HCT116 (cell line): Measurements from ENCODE around the gene FOXP1. TPM values are rescaled to one million over a fixed set of nuclear protein-coding genes. Genes with fewer than 3 reads are reported as not detected.

Experiments
- ATAC-seq: fragments of 200-7000 bp; cut with Tn5 transposase; 2 replicates; pipeline ENCODE4 v1.9.1; 2020; ENCODE audit warnings: mild to moderate bottlenecking, moderate library complexity
- BruUV-seq: library from RNA; stranded (reverse); fragments of 400-500 nt; replicated peaks from 2 replicates; lab custom pipeline; 2021; lab: Mats Ljungman, UMichigan
- CTCF ChIA-PET: fragments of 300-600 bp; sonication (Branson Sonifier 250); formaldehyde crosslinking; loops from one replicate; lab custom pipeline; 2021; ENCODE audit warnings: antibody characterized with exemption; lab: Charles Lee
- POLR2A ChIA-PET: fragments of 300-600, 350-600 bp; sonication (Branson Sonifier 250); formaldehyde crosslinking; loops from one replicate; lab custom pipeline; 2021; ENCODE audit warnings: antibody characterized with exemption; lab: Charles Lee
- RAD21 ChIA-PET, 2 experiments: fragments of 300-600 bp; sonication (Branson Sonifier 250); formaldehyde crosslinking; loops; one replicate each; lab custom pipeline; 2023; ENCODE audit warnings: low total read pairs in 2 of 2; ENCODE audit not compliant: uncharacterized antibody in 2 of 2, unreplicated experiment in 2 of 2, low non-redundant PET in 1 of 2; lab: Charles Lee
- DNase-seq: peaks from one replicate; pipeline ENCODE4 v3.0.0-alpha.2; 2010; ENCODE audit warnings: low read depth, low spot score
- H2AFZ ChIP-seq: fragments of 200-600 bp; shearing (Covaris generic), sonication (generic); 2 replicates; pipeline ENCODE4 v1.6.1; 2017; ENCODE audit warnings: low read depth, mixed run types, mixed read lengths, antibody characterized with exemption, low read length; ENCODE audit not compliant: poor library complexity, severe bottlenecking
- H3K27ac ChIP-seq: 2 replicates; pipeline ENCODE4 v1.5.1; 2012; ENCODE audit warnings: low read depth, low read length
- H3K27me3 ChIP-seq: fragments of 200-600 bp; sonication (generic); 2 replicates; pipeline ENCODE4 v1.6.1; 2016; ENCODE audit warnings: mixed run types, low read length, mixed read lengths; ENCODE audit not compliant: insufficient read depth
- H3K36me3 ChIP-seq, 2 experiments: fragments of 200-500 bp in 1 of 2; fragments of 200-600 bp in 1 of 2; sonication (Bioruptor generic) in 1 of 2; sonication (generic) in 1 of 2; 2 replicates each; pipeline versions ENCODE4 v1.5.1 to v1.6.1; 2014 to 2016; ENCODE audit warnings: low read length in 2 of 2, inconsistent platforms in 1 of 2, mixed read lengths in 1 of 2, mixed run types in 1 of 2; ENCODE audit not compliant: insufficient read depth in 2 of 2, control insufficient read depth in 1 of 2
- H3K4me1 ChIP-seq, 2 experiments: fragments of 200-600 bp in 1 of 2; sonication (generic) in 1 of 2; 2 replicates each; pipeline versions ENCODE4 v1.5.1 to v1.6.1; 2012 to 2017; ENCODE audit warnings: low read length in 2 of 2, inconsistent platforms in 1 of 2, mild to moderate bottlenecking in 1 of 2, mixed read lengths in 1 of 2, mixed run types in 1 of 2, moderate library complexity in 1 of 2; ENCODE audit not compliant: insufficient read depth in 2 of 2, control insufficient read depth in 1 of 2
- H3K4me2 ChIP-seq: fragments of 200-600 bp; sonication (generic); 2 replicates; pipeline ENCODE4 v1.6.1; 2017; ENCODE audit warnings: mixed run types, low read length, mixed read lengths
- H3K4me3 ChIP-seq, 2 experiments: fragments of 200-600 bp in 1 of 2; sonication (generic) in 1 of 2; replicated peaks in 1 of 2; 2 replicates each; pipeline ENCODE4 v1.5.1; 2011 to 2016; ENCODE audit warnings: low read length in 2 of 2, control low read depth in 1 of 2, low read depth in 1 of 2, mild to moderate bottlenecking in 1 of 2, mixed read lengths in 1 of 2, mixed run types in 1 of 2
- H3K79me2 ChIP-seq: fragments of 200-600 bp; sonication (generic); 2 replicates; pipeline ENCODE4 v1.6.1; 2017; ENCODE audit warnings: mild to moderate bottlenecking, mixed run types, low read length, moderate library complexity, mixed read lengths; ENCODE audit not compliant: insufficient read depth
- H3K9ac ChIP-seq: fragments of 200-600 bp; sonication (generic); 2 replicates; pipeline ENCODE4 v1.6.1; 2016; ENCODE audit warnings: low read length, mixed read lengths
- H3K9me2 ChIP-seq: fragments of 200-600 bp; sonication (generic), shearing (Covaris generic); 2 replicates; pipeline ENCODE4 v1.6.1; 2017; ENCODE audit warnings: mixed run types, mild to moderate bottlenecking, moderate library complexity; ENCODE audit not compliant: insufficient read depth
- H3K9me3 ChIP-seq, 2 experiments: fragments of 200-500 bp in 1 of 2; fragments of 200-600 bp in 1 of 2; sonication (Bioruptor generic) in 1 of 2; sonication (generic) in 1 of 2; 2 replicates each; pipeline ENCODE4 v1.6.1; 2014 to 2017; ENCODE audit warnings: low read length in 2 of 2, mixed read lengths in 2 of 2, inconsistent platforms in 1 of 2, low read depth in 1 of 2, mild to moderate bottlenecking in 1 of 2, mixed run types in 1 of 2, moderate library complexity in 1 of 2; ENCODE audit not compliant: control insufficient read depth in 1 of 2, insufficient read depth in 1 of 2
- H4K20me1 ChIP-seq: fragments of 200-600 bp; sonication (generic), shearing (Covaris generic); 2 replicates; pipeline ENCODE4 v1.6.1; 2017; ENCODE audit warnings: mixed run types, mild to moderate bottlenecking, moderate library complexity; ENCODE audit not compliant: insufficient read depth
- EGR1 ChIP-seq: IDR thresholded peaks from 2 replicates; pipeline ENCODE4 v1.6.1; 2012; ENCODE audit warnings: low read depth
- REST ChIP-seq: IDR thresholded peaks from 2 replicates; pipeline ENCODE4 v1.6.1; 2012; ENCODE audit warnings: low read depth
- SIN3A ChIP-seq: IDR thresholded peaks from 2 replicates; pipeline ENCODE4 v1.6.1; 2012; ENCODE audit warnings: low read depth
- TCF7L2 ChIP-seq: IDR thresholded peaks from 2 replicates; pipeline ENCODE4 v1.7.0; 2011; ENCODE audit warnings: borderline replicate concordance, inconsistent platforms; ENCODE audit not compliant: insufficient read depth, insufficient read length; ENCODE audit errors: extremely low read depth
- ZBTB33 ChIP-seq: IDR thresholded peaks from 2 replicates; pipeline ENCODE4 v1.6.1; 2011; ENCODE audit warnings: mild to moderate bottlenecking, low read length, moderate library complexity; ENCODE audit not compliant: insufficient replicate concordance; ENCODE audit errors: extremely low read depth
- ZNF274 ChIP-seq: fragments of 200-500 bp; sonication (Bioruptor generic); IDR thresholded peaks from 2 replicates; pipeline ENCODE4 v1.6.1; 2014; ENCODE audit warnings: mild to moderate bottlenecking, low read depth, low read length, inconsistent platforms
- intact Hi-C: fragments of 100-400 bp; cut with micrococcal nuclease; formaldehyde crosslinking; loops from 2 replicates; pipeline ENCODE4 v1.10.0; 2022
- total RNA-seq: library from RNA; stranded (reverse); gene quantifications from one replicate; pipeline ENCODE4 v1.2.1, GENCODE V29; 2021; ENCODE audit not compliant: unreplicated experiment

FOXP1 gene
- total RNA-seq, 1 experiment from 2014 or later = 11.4 TPM

- TF ChIP-seq ZBTB33 = no peak
- TF ChIP-seq TCF7L2 = no peak
- TF ChIP-seq SIN3A = no peak
- TF ChIP-seq EGR1 = no peak
- TF ChIP-seq ZNF274 = no peak
Measured at GRCh38 chr3:71255498-71255897, 328.0 kb downstream of the FOXP1 start (continued).

- Histone ChIP-seq H2AFZ (no peak overlapping the region), H3K79me2 (no peaks in the 10 kb centered on the region), H3K27ac (no peak overlapping the region), H3K4me3 (no peak overlapping the region), H3K9me3 (no peaks in the 10 kb centered on the region), H3K9me2 (no peaks in the 10 kb centered on the region), H3K4me1 (no peaks in the 10 kb centered on the region), H3K27me3 (no peaks in the 10 kb centered on the region), H3K36me3 (no peaks in the 10 kb centered on the region), H3K9ac (no peak overlapping the region), H4K20me1 (no peaks in the 10 kb centered on the region), H3K4me2 (no peak overlapping the region)
- ChIA-PET RAD21 (no interaction called here), POLR2A (no interaction called here), CTCF (no interaction called here)
- ATAC-seq (no peak), DNase-seq (no peak)
- no TSS peak for BruUV-seq
- intact Hi-C loops = no loop called here
- no peak for TF ChIP-seq ZNF274
- no peak for TF ChIP-seq TCF7L2
- no peak for TF ChIP-seq EGR1
- TF ChIP-seq REST = no peak
Measured at GRCh38 chr3:71254281-71255057, 329.1 kb downstream of the FOXP1 start.
